ENCODE results near the gene SCGB1D4. TPM values are rescaled to one million over a fixed set of nuclear protein-coding genes. Genes with fewer than 3 reads are reported as not detected.

Gene SCGB1D4
- total RNA-seq, 1 donor from 2014 or later, result not detected

DNA sequence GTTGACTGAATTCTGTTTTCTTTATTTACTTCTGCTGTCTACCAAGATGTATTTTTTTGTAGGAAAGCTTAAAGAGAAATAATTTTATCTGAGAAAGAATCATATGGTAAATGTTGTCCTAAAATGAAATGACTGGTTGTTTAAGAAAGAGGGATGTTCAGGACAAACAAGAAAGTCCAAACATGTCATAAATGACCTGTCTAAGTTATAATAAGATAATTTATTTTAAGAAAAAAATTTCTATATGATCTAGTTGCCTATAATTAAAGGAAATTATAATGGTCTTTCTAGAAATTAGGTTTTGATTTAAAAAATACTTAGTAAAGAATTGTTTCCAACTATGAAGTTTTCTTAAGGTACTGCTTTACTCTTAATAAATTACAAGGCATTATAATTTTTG is 18.4 kb downstream of the SCGB1D4 start:
- intact Hi-C loops (cut with micrococcal nuclease), result no loop called here

DNA sequence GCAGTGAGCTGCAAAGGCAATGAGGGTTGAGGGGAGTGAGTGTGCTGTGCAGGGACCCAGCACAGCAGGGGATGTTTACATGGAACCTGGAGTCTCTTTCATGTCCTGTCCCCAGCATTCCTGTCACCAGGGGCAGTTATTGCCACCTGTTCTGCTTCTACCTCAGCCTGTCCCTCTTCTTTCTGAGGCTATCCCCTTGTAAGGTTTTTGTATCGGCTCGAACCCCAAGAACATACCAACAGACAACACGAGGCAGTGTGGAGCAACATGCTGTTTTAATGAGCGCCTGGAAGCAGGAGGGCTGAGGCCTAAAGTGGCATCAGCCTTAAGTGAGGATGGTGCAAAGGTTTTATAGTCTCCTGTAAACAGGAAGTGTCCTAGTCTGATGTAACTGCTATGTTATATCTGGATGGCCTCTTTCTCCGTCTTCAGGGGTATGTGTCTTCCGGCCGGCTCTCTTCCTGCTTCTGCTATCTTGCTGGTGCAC is 25.0 kb downstream of the SCGB1D4 start:
- intact Hi-C loops (cut with micrococcal nuclease), result no loop called here

DNA sequence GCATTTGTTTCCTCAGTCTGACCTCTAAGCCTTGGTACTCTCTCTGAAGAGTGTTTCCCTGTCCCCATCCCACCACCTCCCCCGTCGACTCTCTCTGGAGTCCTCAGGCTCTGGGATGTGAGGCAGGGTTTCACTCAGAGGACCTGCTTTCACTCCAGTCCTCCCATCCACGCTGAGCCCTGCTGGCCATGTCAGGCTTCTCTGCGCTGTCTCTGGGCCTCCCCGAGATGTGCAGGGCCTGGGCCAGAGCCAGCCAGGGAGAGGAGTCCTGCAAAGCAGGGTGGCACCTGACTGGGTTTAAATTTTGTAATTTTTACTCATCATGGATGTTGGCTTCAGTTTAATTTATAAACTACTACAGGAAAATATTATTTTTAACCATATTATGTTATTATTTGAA is 25.6 kb downstream of the SCGB1D4 start:
- intact Hi-C loops (cut with micrococcal nuclease), result no loop called here

DNA sequence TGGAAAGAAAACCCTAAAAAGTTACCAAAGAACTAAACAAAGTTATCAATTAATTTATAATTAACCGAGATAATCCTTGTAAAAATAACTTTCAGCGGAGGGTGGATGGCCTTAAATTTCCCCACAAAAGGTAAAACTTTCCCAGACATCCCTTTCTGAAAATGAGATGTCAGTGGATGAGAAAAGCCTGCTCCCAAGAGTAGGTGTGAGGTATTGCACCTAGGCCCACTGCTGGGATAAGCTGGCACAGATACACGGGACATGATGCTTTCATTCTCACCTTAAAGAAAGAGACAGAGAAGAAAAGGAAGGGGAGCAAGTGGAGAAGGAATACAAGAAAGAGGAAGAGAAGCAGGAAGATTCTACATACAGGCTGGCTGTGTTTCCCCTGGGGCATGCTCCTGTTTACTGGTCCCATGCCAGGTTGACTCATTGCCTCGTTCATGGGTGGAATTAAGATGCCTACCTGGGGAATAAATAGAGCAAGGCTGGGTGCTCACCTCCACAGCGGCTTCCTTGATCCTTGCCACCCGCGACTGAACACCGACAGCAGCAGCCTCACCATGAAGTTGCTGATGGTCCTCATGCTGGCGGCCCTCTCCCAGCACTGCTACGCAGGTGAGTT is 29.1 kb downstream of the SCGB1D4 start, which contains the start of gene SCGB2A2:
TSS of gene SCGB2A2 (plus strand) at position 505 of the 625 bp plus-strand sequence. CDS start at position 564, 59 bp downstream.
- intact Hi-C loops (cut with micrococcal nuclease), result loop anchor here (5.0 kb wide), 1 partner anchor 52 kb away; no protein-coding TSS in a partner anchor

DNA sequence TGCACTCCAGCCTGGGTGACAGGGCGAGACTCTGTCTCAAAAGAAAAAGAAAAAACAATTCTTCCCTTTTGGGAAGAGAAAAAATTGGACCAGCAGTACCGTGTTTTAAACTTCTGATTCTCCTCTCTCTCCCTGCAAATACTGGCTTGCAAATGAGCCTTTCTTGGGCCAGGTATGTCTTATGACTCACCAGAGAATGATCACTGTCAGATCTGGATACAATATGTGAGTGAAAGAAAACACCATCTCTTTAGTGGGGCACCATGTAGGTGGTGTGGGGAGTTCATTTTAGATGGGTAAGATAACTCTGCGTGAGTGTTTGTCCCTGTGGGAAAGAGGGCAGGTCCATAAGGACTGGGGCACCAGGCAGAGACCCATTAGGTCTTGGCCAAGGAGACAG is 31.3 kb downstream of the SCGB1D4 start:
- intact Hi-C loops (cut with micrococcal nuclease), result loop anchor here (5.0 kb wide), 1 partner anchor 50 kb away; no protein-coding TSS in a partner anchor

DNA sequence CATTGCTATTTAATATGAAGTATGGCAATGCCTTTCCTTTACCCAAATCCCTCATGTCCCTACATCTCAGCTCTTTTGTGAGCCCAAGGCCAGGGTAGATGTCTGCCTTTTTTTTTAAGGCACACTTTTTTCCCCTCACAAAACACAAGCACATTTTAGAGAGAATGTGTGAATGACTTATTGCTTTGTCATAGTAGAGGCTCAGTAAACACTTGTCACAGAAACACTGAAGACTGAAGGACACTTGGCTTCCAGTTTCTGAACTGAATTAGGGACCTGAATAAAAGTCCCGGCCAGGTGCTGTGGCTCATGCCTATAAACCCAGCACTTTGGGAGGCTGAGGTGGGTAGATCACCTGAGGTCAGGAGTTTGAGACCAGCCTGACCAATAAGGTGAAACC is 31.8 kb downstream of the SCGB1D4 start:
- intact Hi-C loops (cut with micrococcal nuclease), result loop anchor here (5.0 kb wide), 1 partner anchor 50 kb away; no protein-coding TSS in a partner anchor

DNA sequence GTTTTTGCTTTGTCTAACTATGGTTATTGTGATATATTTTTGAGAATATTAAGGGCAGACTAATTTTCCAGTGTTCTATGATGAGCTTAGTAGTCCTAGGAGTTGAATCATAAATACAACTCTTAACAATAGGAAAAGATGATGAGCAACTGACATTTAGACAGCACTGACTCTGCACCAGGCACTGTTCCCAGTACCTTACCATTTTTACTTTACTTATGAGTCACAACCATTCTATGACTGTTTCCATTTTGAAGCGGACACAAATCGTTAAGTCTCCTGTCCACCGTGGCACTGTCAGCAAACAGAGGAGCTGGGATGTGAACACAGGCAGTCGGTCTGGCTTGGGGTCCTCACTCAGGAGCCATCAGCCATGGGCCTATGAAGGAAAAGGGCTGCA is 32.3 kb downstream of the SCGB1D4 start:
- intact Hi-C loops (cut with micrococcal nuclease), result loop anchor here (5.0 kb wide), 1 partner anchor 49 kb away; no protein-coding TSS in a partner anchor

DNA sequence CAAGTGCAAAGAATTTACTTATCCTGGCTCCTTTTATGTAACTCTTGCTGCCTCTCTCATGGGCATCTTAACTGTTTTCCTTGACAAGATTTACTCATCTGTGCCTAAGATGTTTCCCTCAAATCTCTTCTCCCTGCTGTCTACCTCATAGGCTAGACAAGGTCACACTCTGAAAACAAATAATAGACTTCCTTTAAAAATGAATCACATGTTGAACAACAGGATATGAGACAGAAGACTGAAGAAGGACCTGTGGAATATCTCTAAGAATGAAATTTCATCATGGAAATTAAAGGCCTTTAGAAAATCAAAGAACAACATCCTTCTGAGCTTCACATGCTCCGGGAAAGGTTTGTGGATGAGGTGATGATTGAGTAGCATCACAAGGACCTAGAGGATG is 34.9 kb downstream of the SCGB1D4 start:
- intact Hi-C loops (cut with micrococcal nuclease), result no loop called here

DNA sequence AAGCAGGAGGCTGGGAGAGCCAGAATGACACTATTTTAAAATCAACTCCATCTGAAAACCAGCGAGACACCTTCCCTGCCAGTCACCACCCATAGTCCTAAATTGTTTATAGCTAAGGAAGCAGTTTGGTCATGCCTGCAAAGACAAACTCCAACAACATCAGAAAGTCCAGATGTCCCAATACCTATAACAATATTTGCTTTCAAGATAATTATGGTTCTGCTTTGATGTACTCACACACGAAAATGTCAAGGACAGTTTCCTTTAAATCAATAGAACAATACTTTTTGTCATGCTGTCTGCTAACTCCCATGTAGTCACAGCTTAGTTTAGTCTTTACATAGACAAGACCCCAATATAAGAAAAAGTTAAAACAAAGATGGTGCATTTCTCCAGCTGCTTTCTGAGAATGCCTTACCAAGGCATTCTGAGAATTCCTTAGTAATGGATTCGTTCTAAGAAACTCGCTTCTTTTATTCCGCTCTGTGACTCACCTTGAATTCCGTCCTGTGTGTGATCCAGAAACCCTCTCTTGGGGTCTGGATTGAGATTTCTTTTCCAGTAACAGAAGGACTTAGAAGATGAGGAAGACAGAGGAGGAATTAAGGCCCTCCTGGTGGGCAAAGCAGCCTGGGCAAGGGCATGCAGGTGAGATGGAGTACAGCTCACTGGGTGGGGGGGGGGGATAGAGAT is 38.5 kb downstream of the SCGB1D4 start:
- intact Hi-C loops (cut with micrococcal nuclease), result no loop called here

DNA sequence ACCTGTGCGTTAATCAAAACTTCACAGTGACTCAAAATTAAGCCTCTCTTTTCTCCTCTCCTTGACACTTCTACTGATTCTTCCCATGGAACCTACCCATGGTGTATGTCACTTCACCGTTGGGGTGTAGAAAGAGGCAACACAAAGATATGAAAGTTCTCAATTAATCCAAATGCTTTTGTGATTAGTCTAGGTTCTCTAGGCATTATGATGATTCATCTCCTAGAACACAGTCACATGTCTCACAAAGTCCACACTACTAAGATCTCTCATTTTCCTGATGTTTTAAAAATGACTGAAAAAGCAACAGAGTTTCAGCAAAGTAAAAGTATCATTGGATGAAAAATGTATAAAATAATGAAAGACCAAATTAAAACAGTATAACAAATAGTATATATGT is 42.6 kb downstream of the SCGB1D4 start:
- intact Hi-C loops (cut with micrococcal nuclease), result no loop called here

DNA sequence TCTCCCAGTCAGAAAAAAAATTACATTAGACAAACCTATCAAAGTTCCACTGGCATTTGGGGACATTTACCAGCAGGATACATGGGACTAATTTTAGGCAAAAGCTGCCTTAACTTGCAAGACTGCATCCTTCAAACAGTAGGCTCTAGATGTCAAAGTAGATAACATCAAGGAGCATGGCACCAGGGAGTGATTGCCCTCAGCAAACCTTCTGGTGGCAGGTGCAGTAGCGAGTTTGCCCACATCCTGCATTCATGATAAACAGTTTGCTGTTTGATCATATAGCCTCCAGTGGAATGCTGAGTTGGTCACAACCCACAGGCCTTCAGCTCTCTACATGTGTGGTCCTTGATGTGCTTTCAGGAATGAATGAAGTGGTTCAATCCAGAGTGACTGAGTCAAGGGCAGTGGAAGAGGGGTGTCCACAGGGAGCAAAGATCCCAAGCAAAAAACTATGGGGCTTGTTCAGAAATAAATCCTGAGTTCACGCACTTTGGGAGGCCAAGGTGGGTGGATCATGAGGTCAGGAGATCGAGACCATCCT is 44.8 kb downstream of the SCGB1D4 start:
- intact Hi-C loops (cut with micrococcal nuclease), result no loop called here

DNA sequence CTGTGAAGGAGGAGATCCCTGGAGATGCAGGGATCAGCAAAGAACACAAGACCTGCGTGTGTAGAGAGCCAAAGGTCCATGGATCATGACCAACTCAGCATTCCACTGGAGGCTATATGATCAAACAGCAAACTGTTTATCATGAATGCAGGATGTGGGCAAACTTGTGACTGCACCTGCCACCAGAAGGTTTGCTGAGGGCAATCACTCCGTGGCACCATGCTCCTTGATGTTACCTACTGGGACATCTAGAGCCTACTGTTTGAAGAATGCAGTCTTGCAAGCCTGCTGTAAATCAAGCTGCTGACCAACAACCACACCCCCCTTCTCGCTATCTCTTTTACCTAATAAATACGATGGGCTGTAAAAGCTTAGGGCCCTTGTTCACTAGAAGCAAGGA is 47.2 kb downstream of the SCGB1D4 start:
- intact Hi-C loops (cut with micrococcal nuclease), result no loop called here

Other genes starting within 250 kb of the SCGB1D4 start
- 116 and 121 TPM in 2 replicates for gene INCENP, start 175.1 kb downstream of the SCGB1D4 start, total RNA-seq
- gene SCGB1D1, start 108.9 kb downstream of the SCGB1D4 start, total RNA-seq, result not detected in 2 replicates
- not detected in 2 replicates for gene SCGB2A1, start 90.4 kb downstream of the SCGB1D4 start, total RNA-seq
- gene SCGB1D2, start 56.8 kb downstream of the SCGB1D4 start, total RNA-seq, result not detected in 2 replicates
- gene SCGB2A2, start 28.9 kb downstream of the SCGB1D4 start, total RNA-seq, result not detected in 2 replicates
- 7.9 and 10.1 TPM in 2 replicates for gene ASRGL1, start 38.4 kb upstream of the SCGB1D4 start, total RNA-seq
- not detected in 2 replicates for gene SCGB1A1, start 120.0 kb upstream of the SCGB1D4 start, total RNA-seq
- gene AHNAK, start 247.7 kb upstream of the SCGB1D4 start, total RNA-seq, result 359 and 362 TPM in 2 replicates